K562 (cell line): Measurements from ENCODE around the gene NFAM1.

Source experiments
- GMEB1 ChIP-seq: fragments of 250-450 bp; sonication (Bioruptor Pico); IDR thresholded peaks from 2 replicates; pipeline ENCODE4 v1.4.0; 2020; ENCODE audit warnings: mild to moderate bottlenecking
- NELFE ChIP-seq: IDR thresholded peaks from 2 replicates; pipeline ENCODE4 v1.6.1; 2011; ENCODE audit warnings: mild to moderate bottlenecking; ENCODE audit not compliant: insufficient read depth, insufficient read length
- SMAD4 ChIP-seq: fragments of 250-450 bp; sonication (Bioruptor Pico); conservative IDR thresholded peaks from 2 replicates; pipeline ENCODE4 v1.8.0; 2021; ENCODE audit warnings: inconsistent platforms, mild to moderate bottlenecking, moderate library complexity
- TF ChIP-seq, protein P1 (sequence below): sonication (generic); formaldehyde crosslinking; IDR thresholded peaks from 2 replicates; pipeline ENCODE4 v1.8.1; 2023; ENCODE audit warnings: mild to moderate bottlenecking, missing genetic modification reagents

GRCh38 chr22:42367980-42368378 lies 64.2 kb downstream of the NFAM1 start:
- TF ChIP-seq SMAD4 (CRISPR knock-in tag) = no peak
- TF ChIP-seq GMEB1 = no peak
- TF ChIP-seq, protein P1, sequence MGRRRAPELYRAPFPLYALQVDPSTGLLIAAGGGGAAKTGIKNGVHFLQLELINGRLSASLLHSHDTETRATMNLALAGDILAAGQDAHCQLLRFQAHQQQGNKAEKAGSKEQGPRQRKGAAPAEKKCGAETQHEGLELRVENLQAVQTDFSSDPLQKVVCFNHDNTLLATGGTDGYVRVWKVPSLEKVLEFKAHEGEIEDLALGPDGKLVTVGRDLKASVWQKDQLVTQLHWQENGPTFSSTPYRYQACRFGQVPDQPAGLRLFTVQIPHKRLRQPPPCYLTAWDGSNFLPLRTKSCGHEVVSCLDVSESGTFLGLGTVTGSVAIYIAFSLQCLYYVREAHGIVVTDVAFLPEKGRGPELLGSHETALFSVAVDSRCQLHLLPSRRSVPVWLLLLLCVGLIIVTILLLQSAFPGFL (CRISPR knock-in tag) = no peak
- TF ChIP-seq NELFE = no peak
